ENCODE data around the gene ADGRB3. TPM values are rescaled to one million over a fixed set of nuclear protein-coding genes. Genes with fewer than 3 reads are reported as not detected.
"Not testable (repeated sequence)": the region's sequence is repeated elsewhere in the genome, so short reads cannot be mapped to it uniquely, and the experiment has no call there.

Gene ADGRB3
- total RNA-seq, 1 donor from 2014 or later, result 179 TPM

DNA sequence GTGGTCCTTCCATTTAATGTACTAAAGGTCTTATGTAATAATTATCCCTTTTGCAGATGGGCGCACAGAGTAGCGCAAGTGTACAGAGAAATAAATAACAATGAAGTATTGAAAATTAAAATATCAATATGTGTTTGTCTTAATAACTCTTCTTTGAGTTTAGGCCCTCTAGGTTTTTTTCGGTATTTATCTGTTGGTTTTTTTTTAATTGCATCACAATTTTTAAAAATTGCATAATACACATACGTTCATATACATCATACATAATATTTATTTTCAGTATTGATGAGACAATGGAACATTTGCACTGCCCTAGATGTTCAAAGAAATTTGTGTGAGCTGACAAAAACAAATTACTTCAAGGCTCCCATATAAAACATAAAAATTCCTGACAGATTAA is 15.1 kb downstream of the ADGRB3 start:
- DNase-seq, result no peak

GRCh38 chr6:68651011-68651985 is 16.2 kb downstream of the ADGRB3 start:
- DNase-seq, result no peak

- DNase-seq, result no peak
These were observed 17.0 kb downstream of the ADGRB3 start for GRCh38 chr6:68652117-68652536.

DNA sequence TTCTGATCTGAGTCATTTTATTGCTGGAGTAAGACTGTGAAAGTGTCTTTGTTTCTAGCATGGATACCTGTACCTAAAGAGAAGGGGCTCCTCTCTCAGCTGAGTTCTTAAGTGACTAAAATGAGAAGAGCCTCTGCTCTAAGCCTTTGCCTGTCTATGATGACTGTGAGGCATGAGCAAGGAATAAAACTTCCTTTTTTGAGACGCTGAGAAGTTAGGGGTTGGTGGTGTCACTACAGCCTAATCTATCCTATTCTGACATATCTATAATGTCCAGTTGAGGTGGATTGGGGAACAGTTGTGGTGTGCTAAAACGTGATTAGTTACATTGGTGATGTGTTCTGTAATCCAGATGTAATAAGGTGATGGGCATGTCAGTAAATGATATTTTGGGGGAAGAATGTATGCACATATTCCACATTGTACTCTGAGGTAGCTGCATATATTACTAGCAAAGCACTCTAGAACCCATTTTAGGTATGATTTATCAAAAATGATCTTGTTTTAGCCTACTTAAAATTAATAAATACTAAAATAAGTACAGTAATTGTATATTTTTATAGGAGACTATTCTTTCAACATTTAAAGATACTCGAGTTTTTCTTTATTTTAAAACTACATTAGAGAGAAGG is 18.1 kb downstream of the ADGRB3 start:
- DNase-seq, result no peak

DNA sequence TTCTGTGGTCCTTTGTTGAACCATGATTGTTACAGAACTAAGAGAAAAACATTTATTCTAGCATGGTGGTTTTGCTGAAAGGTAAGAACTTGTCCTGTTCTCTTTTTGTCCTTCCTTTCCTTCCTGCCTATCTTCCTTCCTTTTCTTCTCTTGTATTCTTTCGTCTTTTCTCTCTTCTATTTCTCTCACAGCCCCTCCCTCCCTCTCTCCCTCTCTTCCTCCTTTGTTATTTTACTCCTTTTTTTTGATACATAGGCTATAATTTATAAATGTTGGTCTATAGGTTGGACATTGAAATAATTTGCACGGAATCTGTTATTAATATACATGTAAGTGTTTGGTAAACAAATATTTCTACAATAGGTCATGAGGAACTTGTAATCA is 18.6 kb downstream of the ADGRB3 start:
- no peak for DNase-seq

GRCh38 chr6:68654134-68654533 is 19.1 kb downstream of the ADGRB3 start:
- DNase-seq, result no peak

DNA sequence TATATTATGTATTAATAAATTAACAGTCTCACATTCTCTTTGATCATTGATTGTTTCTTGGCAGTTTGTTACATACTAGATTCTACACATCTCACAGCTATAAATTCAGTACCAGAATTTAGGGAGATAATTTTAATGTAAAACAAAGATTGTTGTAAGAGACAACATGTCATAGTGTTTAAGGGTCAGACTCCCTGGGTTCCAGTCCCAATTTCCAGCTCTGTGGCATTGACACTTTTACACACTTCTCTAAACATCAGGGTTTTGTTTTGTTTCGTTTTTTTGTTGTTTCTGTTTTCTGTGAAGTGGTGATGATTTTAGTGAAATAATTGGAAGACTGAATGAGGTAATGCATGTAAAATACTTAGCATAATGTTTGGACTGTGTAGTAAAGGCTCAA is 19.9 kb downstream of the ADGRB3 start:
- DNase-seq, result no peak

DNA sequence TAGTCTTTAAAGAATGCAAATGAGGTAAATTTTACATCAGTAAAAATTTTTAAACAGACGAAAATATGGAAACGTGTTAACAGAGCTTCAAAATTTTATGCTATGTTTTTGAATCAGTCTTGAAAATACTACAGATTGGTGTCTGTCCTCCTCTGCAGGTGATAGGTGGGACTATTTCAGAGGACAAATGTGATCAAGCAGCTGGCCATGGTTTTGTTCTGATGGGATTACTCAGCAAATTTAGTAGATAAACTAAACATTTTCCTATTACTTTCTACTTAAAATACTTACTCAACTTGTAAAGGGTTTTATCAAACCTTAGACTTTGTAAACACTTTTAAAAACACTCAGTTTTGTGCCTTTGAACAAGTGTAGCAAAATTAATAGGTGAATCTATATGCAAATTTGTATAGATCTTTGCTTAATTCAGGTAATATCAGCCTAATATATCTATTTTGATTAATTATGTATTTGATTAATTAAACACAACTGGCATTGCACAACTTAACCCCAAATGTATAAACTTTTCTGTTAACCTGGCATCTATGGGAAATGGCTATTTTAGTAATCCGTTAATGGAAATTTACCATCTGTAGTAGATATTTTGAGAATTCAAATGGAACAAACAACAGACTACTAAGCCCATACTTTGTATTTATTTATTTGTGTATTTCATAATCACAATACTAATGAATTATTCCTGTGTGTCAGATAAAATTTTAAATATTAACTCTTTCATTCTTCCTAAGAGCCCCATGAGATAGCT is 22.5 kb downstream of the ADGRB3 start:
- DNase-seq, result no peak

- no peak for DNase-seq
These were observed 23.3 kb downstream of the ADGRB3 start for GRCh38 chr6:68658338-68658737.

DNA sequence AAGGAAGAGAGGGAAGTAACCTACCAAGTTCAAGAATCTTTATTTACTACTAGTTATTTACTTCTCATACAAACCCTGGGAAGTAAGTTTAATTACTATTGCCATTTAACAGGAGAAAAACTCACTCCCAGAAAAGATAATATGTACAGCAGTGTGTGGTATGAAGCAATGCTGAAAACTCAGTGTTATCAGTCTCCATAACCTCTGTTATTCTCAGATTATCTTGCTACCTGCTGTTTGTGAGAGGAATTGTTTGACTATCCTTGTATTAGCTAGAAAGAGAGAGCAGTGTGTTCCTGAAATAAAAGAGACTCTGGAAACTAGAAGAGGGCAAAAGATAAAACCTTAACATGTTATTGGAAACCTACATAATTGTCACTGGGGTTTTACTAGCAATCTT is 38.2 kb downstream of the ADGRB3 start:
- DNase-seq, result no peak

DNA sequence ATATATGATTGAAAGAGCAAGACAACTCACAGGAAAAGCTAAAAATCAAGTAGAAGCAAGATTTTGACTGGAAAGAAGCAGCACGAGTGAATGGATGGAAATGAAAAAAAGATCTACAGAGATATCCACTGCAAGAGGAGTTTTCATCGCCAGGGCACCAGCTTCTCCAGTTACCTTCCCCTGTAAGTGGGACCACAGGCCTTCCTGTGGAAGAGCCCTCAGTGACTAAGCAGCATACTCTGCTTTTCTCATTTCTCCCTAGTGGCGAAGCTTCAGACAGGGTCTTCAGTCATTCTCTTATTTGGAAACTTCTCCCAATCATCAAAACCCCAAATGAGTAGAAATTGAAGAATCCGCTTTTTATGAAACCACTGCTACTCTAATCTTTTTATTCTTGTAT is 40.5 kb downstream of the ADGRB3 start:
- no peak for DNase-seq

GRCh38 chr6:68676094-68676493 is 41.0 kb downstream of the ADGRB3 start:
- not testable (repeated sequence) for DNase-seq

DNA sequence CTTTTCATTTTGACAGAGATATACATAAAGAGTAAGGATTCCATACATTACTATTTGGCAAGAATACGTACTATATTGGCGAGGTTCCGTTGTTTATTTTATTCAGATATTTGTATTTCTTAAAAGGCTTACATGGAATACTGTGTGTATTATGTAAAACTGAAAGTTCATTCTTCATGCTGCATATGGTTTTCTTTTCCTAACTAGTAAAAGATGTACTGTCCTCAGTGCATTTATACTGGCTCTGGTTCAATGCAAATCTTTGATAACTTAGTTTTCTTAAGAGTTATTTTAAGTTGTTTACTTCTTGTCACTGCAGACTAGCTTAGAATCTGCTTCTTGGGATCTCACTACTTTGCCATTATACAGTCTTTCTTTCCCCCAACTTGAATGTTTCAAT is 42.0 kb downstream of the ADGRB3 start:
- no peak for DNase-seq

- DNase-seq, result no peak
These were observed 44.3 kb downstream of the ADGRB3 start for GRCh38 chr6:68679399-68679798.

GRCh38 chr6:68680264-68680663 is 45.2 kb downstream of the ADGRB3 start:
- DNase-seq, result no peak

DNA sequence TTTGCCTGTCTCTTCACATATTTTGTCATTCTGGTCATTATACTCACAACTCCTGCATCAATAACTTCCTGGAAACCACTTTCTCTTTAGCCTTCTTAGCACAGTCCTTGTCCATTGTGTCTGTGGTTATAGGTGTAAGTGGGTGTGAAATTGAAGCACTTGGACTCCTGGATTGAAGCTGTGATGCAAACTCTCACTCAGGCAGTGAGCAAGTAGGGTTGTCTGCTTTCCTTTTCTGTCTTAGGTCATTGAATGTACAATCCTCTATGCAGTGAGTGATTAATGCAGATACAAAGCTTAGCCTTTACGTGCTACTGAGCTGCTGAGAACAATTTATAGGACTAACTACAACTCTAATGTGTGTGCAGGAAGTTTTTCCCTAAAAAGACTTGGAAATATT is 54.8 kb downstream of the ADGRB3 start:
- no peak for DNase-seq

- no peak for DNase-seq
These were observed 56.0 kb downstream of the ADGRB3 start for GRCh38 chr6:68691120-68691519.

- DNase-seq, result no peak
These were observed 58.2 kb downstream of the ADGRB3 start for GRCh38 chr6:68693271-68693670.

DNA sequence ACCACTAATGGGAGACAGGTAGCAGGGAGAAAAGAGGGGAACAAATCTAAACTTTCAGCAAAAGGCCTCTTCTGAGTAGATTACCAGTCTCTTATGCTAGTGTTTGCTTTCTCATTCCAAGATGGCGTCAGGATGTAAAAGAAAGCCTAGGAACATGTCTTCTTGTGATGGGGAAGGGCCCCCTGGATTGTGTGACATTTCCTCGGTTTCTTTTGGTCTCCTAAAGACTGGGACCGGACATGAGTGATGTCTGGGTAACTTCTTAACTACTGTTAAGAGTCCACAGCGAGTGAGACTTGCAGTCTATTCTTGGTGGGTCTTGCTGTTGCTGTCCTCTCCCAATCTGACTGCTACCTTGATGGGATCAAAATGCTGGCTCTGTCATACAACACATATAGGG is 60.3 kb downstream of the ADGRB3 start:
- DNase-seq, result no peak

GRCh38 chr6:68695838-68696237 is 60.8 kb downstream of the ADGRB3 start:
- DNase-seq, result no peak

DNA sequence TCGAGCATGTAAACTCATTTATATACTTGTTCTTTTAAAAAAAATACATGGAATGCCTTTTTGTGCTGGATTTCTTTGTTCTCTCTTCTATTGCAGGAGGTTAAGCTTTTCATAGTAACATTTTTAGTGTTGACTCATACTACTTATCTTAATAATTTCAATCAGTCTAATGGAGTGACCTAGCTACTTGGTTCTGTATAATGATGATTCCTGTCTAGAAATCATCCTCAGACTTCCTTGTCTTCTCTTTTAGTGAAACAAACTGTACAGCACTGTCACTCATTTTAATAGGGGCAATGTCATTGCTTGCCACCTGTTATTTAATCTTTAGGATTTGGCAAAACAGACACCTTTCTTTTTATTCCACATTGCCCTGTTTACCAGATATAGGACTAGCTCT is 62.3 kb downstream of the ADGRB3 start:
- no peak for DNase-seq

DNA sequence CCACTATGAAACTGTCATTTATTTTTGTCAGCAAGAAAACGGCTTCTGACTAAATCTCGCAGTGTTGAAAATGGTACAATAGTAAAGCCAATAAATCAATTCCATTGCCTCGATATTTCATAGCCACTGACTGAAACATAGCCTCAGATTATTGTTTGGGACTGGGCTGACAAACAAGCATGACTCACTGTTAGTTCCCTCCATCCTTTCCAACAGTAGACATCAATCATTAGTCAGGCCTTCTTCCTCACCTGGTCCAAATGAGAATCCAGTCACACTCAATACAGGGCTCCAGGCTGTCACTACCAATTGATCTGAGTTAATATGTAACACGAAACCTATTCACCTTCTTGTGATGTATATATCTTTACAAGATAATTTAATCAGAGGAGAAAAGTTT is 66.1 kb downstream of the ADGRB3 start:
- DNase-seq, result no peak

GRCh38 chr6:68704485-68704884 is 69.4 kb downstream of the ADGRB3 start:
- DNase-seq, result no peak

Measured in occipital lobe (tissue), 2 donors.